Activated CD4-positive, alpha-beta T cell treated with anti-CD3 and anti-CD28 coated beads, Interleukin-2, Interleukin-6, amounts not matched to agents 100 ng/mL and 50 ng/mL, durations not matched to agents 16 hours and 8 hours (primary cell): ENCODE measurements around the gene ZNF813.
A peak's percentile ranks its signal among the peaks of the same experiment; 100 is the strongest.
"Not testable (repeated sequence)": the region's sequence is repeated elsewhere in the genome, so short reads cannot be mapped to it uniquely, and the experiment has no call there.

Source experiments
- DNase-seq: peaks from one replicate; pipeline ENCODE4 v3.0.0-alpha.2; 2020

The ZNF813 gene

DNA sequence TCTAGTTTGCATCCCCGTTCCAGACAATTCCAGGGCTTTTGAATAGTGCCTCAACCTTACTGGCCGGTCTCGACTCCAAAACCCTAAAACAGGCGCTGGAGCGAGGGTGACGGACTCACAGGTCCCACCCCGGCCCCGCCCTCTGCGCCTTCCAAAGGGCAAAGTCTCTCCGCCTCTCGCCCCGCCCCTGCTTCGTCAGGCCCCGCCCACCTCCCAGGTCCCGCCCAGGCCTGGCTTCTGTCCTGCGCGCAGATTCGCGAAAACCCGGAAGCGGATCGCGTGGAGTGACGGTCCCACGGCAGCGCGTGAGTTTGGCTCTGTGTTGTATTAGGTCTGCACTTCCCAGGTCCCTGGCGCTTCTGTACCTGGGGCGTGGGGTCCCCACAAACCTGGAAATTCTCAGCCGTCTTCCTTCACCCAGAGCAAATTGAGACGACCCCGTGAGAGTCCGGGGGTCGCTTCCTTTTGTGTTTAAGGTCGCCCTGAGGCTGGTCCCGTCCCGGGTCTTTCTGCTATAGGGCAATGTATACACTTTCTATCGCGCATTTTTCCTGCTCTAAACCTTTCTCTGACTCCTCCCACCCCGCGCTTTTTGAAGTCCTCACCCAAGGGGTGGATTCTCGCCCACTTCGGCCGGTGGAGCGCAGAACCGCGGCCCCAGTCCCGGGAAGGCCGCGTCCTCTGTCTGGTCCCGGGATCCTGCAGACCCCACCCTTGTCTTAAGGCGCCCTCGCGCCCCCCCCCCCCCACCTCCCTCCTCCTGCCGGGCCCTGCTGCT lies at the start of gene ZNF813:
TSS of gene ZNF813 (plus strand) at position 249 of the 778 bp plus-strand sequence. CDS start 16,090 bp downstream, outside the sequence.
- DNase-seq = peak; percentile 84

DNA sequence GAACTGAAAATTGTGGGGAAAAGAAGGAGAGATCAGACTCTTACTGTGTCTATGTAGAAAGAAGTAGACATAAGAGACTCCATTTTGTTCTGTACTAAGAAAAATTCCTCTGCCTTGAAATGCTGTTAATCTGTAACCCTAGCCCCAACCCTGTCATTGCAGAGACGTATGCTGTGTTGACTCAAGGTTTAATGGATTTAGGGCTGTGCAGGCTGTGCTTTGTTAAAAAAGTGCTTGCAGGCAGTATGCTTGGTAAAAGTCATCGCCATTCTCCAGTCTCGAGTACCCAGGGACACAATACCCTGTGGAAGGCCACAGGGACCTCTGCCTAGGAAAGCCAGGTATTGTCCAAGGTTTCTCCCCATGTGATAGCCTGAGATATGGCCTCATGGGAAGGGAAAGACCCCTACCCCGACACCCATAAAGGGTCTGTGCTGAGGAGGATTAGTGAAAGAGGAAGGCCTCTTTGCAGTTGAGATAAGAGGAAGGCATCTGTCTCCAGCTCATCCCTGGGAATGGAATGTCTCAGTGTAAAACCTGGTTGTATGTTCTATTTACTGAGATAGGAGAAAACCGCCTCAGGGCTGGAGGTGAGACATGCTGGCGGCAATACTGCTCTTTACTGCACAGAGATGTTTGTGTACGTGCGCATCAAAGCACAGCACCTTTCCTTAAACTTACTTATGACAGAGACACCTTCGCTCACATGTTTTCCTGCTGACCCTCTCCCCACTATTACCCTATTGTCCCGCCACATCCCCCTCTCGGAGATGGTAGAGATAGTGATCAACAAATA lies 46.8 kb upstream of the ZNF813 start:
- not testable (repeated sequence) for DNase-seq

DNA sequence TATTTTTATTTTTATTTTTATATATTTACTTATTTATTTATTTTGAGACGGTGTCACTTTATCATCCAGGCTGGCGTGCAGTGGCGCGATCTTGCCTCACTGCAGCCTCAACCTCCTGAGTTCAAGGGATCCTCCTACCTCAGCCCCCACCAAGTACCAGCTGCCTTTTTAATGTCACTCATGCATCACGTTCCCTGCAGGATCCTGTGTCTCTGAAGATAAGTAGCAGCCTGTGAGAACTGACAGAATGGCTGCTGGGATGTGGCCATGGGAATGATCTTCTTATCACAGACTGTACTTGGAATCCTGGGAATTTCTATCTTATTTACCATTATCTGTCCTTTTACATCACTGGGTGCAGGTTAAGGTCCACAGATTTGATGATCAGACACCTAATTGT lies 45.0 kb upstream of the ZNF813 start:
- DNase-seq = no peak

DNA sequence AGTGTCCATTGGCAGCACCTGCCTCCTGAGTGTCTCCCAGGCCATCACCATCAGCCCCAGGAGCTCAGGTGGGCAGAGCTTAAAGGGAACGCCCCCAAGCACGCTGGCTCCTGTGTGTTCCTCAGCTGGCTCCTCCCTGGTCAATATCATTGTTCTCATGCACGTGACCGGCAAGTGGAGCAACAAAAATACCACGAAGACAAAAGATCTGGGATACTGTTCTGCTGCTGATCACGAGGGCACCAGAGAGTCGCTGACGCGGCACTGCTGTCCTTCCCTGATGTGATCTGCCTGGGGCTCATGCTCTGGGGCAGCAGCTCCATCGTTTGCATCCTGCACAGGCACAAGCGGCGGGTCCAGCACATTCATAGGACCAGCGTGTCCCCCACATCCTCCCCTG lies 44.5 kb upstream of the ZNF813 start:
- DNase-seq = not testable (repeated sequence)

DNA sequence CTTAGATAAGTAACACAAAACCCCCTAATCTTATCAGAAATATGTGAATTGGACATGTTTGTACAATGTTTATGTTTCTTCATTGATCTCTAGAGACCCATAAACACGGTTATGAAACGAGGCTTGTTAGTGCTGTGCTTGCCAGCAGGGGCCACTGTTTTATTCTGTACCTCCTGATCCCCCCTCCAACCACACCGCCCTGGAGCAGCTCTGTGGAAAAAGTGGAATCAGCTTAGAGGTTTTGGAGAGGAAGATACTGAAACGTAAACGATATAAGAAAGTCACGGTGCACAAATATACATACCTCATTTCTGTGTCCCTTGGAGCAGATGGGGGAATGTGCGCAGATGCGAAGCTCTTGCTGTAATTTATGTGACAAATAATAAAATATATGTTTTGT lies 43.9 kb upstream of the ZNF813 start:
- not testable (repeated sequence) for DNase-seq

DNA sequence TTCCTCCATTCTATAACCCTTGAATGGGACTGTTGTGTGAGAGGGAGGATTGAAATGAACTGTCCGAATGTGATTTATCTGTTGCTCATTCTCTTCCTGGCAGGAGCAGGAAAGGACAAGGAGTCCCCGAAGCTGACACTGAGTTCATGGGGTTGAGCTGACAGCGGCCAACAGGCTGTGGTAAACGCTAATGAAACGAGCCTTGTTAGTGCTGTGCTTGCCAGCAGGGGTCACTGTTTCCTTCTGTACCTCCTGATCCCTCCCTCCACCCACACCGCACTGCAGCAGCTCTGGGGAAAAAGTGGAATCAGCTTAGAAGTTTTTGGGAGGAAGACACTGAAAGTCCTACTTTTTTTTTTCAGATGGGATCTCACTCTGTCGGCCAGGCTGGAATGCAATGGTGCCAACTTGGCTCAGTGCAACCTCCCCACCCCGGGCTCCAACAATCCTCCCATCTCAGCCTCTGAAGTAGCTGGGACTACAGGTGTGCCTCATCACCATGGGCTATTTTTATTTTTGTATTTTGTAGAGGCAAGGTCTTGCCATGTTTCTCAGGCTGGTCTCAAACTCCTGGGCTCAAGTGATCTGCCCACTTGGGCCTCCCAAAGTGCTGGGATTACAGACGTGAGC lies 42.5 kb upstream of the ZNF813 start:
- peak; percentile 51 for DNase-seq

DNA sequence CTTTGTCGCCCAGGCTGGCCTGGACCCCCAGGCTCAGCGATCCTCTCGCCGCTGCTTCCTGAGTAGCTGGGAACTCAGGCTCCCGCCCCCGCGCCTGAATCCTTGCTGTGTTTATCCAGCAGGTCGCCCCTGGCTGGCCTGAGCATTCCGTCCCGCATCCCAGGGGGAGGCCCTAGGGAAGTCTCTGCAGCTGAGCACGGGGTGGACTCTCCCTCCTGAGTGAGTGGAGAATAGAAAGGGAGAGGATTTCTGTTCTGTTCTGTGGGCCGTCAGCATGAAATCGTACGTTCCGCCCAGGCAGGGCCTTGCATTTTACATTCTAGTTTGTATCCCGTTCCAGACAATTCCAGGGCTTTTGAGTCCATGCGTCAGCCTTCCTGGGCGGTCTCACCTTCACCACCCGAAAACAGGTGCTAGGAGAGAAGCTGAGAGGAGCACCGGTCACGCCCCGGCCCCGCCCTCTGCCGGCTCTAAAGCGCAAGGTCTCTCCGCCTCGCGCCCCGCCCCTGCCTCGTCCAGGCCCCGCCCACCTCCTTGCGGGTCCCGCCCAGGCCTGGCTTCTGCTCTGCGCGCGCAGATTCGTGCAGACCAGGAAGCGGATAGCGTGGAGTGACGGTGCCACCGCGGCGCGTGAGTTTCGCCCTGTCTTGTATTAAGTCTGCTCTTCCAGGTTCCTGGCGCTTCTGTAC lies 36.0 kb upstream of the ZNF813 start, which contains the start of gene ZNF761:
TSS of gene ZNF761 (plus strand) at position 586 of the 689 bp plus-strand sequence. CDS start 15,285 bp downstream, outside the sequence.
- DNase-seq = peak; percentile 96

DNA sequence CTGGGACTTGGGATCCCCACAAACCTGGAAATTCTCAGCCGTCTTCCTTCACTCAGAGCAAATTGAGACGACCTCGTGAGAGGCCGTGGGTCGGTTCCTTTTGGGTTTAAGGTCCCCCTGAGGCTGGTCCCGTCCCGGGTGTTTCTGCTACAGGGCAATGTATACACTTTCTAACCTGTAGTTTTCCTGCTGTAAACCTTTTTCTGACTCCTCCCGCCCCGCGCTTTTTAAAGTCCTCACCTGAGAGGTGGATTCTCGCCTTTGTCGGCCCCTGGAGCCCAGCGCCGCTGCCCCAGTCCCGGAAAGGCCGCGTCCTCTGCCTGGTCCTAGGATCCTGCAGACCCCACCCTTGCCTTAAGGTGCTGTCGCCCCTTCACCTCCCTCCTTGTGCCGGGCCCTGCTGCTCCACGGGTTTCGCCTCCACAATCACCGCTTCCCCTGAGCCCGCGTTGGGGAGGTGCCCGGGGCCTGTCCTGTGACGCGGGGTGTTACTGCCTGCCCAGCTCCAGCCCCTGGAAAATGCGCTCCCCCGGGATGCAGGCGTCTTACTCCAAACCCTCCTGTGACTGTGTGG lies 35.4 kb upstream of the ZNF813 start:
- DNase-seq = peak; percentile 15

DNA sequence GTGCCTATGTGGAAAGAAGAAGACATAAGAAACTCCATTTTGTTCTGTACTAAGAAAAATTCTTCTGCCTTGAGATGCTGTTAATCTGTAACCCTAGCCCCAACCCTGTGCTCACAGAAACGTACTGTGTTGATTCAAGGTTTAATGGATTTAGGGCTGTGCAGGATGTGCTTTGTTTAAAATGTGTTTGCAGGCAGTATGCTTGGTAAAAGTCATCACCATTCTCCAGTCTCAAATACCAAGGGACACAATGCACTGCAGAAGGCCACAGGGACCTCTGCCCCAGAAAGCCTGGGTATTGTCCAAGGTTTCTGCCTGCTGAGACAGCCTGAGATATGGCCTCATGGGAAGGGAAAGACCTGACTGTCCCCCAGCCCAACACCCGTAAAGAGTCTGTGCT lies 23.7 kb upstream of the ZNF813 start:
- not testable (repeated sequence) for DNase-seq

DNA sequence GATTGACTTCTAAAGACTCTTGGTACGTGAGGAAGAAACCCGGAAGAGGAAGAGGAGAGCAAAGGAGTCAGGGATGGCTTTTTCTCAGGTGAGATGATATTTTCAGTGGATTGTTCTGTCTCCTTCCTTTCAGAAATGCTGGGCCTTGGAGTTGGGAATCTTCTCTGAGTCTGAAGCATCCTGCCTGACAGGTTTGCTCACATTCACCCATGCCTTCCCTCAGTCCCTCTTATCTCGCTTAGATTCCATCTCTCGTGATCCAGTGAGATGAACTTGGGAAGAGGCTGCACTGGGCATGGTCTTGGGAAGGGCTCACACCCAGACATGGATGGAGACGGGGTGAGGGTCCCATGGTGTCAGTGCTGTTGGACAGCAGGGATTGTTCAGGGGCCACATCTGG lies 20.3 kb upstream of the ZNF813 start:
- DNase-seq = not testable (repeated sequence)

DNA sequence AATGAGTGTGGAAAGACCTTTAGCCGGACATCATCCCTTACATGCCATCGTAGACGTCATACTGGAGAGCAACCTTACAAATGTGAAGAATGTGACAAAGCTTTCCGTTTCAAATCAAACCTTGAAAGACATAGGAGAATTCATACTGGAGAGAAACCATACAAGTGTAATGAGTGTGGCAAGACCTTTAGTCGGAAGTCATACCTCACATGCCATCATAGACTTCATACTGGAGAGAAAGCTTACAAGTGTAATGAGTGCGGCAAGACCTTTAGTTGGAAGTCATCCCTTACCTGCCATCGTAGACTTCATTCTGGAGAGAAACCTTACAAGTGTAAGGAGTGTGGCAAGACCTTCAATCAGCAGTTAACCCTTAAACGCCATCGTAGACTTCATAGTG lies 11.7 kb upstream of the ZNF813 start:
- DNase-seq = no peak

DNA sequence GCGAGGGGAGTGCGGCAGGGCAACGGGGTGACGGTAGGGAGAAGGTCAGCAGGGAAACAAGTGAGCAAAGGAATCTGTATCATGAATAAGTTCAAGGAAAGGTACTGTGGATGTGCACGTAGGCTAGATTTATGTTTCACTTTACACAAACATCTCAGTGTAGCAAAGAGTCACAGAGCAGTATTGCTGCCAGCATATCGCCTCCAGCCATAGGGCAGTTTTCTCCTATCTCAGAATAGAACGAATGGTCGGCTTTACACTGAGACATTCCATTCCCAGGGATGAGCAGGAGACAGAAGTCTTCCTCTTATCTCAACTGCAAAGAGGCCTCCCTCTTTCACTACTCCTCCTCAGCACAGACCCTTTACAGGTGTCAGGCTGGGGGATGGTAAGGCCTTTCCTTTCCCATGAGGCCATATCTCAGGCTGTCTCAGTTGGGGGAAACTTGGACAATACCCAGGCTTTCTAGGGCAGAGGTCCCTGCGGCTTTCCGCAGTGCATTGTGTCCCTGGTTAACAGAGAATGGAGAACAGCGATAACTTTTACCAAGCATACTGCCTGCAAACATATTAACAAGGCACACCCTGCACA lies 7.3 kb upstream of the ZNF813 start:
- DNase-seq = not testable (repeated sequence)

DNA sequence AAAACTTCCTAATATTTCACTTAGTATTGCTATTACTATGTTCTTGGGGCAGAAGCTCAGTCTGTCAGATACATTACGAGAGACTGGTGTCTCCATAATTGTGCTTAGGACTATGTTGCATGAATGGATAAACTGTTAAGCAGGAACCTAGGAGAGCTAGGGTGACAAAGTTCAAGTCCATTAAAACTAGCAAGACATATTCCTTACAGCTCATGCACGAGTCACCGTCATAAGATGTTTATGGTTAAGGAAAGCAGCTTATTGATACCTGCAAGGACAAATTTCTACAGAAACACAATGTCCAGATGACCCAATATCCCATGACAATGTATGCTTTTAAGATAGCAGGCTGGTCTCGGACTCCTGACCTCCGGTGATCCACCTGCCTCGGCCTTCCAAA lies 5.7 kb upstream of the ZNF813 start:
- DNase-seq = no peak

DNA sequence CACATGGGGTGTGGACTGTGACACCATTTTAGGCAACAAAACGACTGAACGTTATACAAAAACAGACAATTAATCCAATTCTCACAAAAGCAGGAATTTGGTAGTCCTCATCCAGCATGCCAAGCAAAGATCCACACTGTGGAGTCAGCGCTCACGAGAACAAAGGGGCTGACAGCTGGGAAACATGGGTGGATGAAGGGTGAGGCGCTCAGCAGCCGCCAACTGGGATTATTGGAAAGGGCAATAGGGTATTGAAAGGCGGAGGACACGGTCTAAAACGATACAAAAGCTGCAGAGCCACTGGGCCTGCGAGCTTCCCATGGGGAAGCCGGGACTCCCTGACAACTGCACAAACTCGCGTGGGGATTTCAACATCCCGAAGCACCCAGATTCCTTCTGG lies 4.7 kb upstream of the ZNF813 start:
- DNase-seq = no peak

DNA sequence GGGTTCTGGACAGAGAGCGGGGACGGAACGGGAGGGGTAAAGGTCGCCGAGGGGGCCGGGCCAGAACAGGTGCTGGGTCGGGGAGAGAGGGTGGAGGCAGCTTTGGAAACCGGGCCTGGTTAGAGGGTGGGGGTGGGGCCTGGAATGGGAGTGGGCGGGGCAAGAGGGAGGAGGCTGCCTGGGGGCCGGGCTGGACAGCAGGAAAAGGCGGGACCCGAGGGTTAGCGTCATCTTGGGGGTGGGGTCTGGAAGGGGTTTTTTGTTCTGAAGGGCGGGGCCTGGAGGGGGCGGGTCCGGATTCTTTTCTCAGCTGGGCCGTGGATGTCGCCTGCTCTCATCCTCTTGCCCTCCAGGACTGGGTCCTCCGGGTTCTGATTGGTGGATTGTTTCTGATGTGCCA lies 4.3 kb upstream of the ZNF813 start:
- DNase-seq = no peak

DNA sequence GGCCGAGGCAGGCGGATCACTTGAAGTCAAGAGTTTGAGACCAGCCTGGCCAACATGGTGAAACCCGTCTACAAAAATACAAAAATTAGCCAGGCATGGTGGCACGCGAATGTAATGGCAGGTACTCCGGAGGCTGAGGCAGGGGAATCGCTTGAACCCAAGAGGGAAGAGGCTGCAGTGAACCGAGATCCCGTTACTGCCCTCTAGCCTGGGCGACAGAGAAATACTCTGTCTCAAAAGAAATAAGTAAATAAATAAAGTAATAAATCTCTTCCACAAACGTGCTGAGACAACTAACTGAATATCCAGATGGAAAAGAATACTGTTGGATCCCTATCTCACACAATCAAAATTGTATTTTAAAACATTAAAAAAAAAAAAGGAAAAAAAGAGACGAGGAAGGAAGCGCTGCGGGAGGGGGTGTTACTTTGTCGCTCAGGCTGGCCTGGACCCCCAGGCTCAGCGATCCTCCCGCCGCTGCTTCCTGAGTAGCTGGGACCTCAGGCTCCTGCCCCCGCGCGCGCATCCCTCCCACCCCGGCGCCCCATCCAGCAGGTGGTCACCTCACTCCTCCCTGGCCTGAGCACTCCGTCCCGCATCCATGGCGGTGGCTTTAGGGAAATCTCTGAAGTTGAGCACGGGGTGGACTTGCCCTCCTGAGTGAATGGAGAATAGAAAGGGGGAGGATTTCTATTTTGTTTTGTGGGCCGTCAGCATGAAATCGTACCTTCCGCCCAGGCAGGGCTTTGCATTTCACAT lies 628 bp upstream of the ZNF813 start:
- no peak for DNase-seq

DNA sequence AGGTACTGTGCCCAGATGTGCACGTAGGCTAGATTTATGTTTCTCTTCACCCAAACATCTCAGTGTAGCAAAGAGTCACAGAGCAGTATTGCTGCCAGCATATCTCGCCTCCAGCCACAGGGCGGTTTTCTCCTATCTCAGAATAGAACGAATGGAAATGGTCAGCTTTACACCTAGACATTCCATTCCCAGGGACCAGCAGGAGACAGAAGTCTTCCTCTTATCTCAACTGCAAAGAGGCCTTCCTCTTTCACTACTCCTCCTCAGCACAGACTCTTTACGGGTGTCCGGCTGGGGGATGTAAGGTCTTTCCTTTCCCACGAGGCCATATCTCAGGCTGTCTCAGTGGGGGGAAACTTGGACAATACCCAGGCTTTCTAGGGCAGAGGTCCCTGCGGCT lies 1.1 kb downstream of the ZNF813 start:
- not testable (repeated sequence) for DNase-seq

DNA sequence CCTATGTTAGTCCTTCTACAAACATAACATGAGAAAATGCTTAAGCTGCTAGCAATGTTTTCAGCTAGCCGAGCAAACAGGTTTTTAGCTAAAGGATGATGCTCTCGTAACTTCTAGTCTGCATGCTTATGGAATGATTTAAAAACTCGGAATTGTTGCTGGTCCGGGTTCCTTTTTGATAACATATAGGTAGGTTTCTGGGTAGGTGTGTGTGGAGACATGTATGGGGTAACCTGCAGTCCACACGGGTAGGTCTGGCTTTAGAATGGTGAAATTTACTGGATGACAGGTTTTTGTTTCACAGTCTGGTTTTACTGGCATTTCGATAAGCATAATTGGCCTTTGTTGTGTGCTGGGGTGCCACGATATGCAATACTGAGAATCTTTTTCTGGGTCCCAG lies 4.4 kb downstream of the ZNF813 start:
- no peak for DNase-seq

DNA sequence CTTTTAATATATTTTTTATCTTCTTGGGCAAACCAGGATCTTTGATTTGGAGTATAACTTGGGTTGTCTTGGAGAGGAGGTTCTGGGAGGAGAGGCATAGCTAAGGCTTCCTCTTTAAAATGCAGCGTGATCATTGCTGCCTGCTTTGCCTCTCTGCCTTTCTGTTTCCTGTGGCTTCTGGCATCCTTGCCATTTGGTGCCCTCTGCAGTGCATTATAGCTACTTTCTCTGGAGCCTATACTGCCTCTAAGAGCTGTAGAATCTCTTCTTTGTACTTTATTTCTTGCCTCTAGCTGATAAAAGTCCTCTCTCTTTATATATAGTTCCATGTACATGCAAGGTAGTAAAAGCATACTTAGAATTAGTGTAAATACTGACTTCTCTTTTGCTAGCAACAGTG lies 7.3 kb downstream of the ZNF813 start:
- not testable (repeated sequence) for DNase-seq

DNA sequence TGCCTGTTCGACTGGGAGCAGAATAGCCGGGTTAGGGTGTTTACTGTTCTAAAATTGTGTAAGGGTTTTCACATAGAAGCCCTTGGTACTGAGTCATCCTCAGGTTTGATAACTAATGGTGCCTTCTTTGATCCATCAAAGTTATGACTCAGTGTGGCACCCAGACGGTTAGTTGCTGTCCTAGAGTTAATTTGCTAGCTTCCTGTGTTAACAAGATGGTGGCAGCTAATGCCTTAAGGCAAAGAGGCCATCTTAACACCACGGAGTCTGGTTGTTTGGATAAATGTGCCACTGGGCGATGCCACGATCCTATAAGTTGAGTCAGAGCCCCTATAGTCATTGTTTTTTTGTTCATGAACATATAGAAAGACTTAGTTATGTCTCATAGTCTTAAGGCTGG lies 7.9 kb downstream of the ZNF813 start:
- peak; percentile 6 for DNase-seq

DNA sequence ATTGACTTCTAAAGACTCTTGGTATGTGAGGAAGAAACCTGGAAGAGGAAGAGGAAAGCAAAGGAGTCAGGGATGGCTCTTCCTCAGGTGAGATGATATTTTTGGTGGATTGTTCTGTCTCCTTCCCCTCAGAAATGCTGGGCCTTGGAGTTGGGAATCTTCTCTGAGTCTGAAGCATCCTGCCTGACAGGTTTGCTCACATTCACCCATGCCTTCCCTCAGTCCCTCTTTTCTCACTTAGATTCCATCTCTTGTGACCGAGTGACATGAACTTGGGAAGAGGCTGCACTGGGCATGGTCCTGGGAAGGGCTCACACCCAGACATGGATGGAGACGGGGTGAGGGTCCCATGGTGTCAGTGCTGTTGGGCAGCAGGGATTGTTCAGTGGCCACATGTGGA lies 16.2 kb downstream of the ZNF813 start:
- not testable (repeated sequence) for DNase-seq
